GM18951 (cell line): Measurements from ENCODE around the gene NOTUM.

Source experiments
- POLR2A ChIP-seq: IDR thresholded peaks from 4 replicates; pipeline ENCODE4 v1.6.1; 2011; ENCODE audit warnings: mild to moderate bottlenecking; ENCODE audit not compliant: insufficient read length, insufficient read depth; ENCODE audit errors: extremely low read depth
- in situ Hi-C: fragments of 300-500 bp; cut with MboI; formaldehyde crosslinking; loops from one replicate; pipeline ENCODE4 v1.12.0; 2022; ENCODE audit warnings: low sequenced_read_pairs, mixed read lengths, inconsistent platforms; ENCODE audit not compliant: unreplicated experiment

Gene NOTUM

DNA sequence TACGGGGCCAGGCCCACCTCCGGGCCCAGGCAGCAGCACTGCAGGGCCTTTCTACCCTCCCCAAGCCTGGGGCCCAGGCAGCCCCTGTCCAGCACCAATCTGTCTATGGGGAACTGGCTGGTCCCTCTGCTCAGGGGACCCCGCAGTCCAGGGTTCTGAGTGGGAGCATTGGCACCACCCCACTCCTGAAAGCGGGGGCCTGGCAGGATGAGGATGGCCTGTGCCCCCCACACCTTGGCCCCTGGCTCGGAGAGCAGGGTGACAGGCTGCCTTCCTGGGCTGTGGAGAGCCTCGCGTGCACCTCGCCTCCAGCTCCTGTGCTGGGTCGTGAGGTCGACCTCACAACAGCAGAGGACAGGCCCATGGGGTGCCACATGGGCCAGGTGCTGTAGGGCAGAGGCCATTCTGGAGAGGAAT lies 57.6 kb downstream of the NOTUM start:
- in situ Hi-C loops = no loop called here

DNA sequence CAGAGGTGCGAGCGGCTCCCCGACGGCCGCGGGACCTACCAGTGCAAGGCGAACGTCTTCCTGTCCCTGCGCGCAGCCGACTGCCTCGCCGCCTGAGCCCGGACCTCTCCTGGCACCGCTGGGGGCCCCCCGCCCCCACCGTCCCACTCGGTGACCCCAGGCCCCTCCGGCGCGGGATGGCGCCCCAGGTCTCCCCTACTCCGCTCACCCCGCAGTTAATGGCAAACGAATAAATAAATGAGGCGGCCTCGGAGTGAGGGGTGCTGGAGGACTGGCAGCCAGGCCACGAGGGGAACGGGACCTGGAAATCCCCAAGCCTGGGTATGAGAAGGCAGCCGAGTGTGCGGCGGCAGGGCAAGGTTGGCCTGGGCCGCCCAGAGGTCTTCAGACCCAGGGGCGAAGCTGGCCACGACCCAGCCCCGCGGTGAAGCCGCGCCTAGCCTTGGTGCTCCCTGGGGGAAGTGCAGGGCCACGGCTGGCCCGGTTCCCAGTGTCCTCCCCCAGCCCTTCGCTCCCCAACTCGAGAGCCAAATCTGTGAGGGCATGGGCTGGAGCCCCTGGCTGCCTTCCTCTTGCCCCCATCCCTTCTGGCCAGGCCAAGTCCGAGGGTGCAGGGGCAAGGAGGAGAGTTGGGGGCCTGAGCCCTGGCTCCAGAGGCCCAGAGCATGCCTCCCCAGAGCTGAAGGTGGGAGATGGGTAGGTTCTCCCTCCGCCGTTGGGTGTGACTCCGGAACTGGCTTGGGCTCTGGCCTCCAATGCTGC lies 58.2 kb downstream of the NOTUM start:
- no peak for TF ChIP-seq POLR2A
- in situ Hi-C loops = no loop called here

More for the DNA sequence above, 57.6 kb downstream of the NOTUM start:
- no peak for TF ChIP-seq POLR2A
